Measurements from ENCODE around the gene FOLR2.
"Not testable (repeated sequence)": the region's sequence is repeated elsewhere in the genome, so short reads cannot be mapped to it uniquely, and the experiment has no call there.

Gene FOLR2

DNA sequence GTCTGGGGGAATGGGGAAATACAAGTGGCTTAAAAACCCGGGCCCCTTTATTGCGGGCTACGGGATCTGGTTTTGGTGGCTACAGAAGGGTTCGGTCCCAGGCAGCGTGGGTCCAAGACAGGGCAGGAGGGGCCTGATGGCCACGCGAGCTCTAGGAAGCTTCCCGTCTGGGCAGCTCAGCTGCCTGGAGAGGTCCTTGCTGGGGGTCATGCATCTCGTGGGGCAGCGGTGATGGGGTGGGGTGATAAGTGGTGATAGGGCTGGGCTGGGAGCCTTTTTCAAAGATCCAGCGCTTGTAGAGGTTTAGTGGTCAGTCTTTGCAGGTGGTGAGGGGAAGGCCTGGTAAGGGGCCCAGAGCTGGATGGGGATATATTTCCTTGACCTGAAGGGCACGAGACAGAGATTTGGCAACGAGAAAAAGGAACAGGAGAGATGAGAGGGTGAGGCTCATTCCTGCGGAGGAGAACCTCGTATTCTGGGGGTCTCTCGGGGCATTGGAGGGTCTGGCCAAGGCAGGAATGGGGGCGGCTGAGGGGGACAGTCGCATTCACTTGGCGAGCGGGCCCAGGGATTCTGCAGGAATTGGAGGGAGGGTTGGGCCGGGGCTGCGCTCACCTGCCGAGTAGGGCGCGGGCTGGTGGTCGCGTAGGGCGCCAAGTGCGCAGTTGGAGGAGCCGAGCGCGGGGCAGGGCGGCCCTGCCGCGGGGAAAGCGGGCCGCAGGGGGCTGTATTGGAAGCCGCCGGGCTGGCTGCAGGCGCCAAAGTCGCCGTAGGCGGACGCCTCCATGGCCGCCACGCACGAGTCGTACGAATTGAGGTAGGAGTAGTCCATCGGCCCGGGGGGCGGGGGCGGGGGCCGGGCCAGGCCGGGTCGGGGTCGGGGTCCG is 26.8 kb downstream of the FOLR2 start:
- DNase-seq, result no peak

DNA sequence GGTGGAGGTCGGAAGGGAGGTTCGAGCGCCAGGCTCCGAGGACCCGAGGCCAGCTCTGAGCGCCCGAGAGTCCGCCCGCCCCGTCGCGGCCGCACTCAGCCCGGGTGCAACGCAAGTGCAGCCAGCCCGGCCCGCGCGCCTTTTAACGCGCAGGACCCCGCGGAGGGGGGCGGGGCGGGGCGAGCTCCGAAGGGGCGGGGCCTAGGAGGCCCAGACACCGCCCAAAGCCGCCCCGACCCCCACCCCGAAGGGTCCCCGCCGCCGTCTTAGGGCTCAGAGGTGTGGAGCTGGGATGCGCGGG is 27.4 kb downstream of the FOLR2 start, which contains the start of gene PHOX2A:
TSS of gene PHOX2A (minus strand) at position 117 of the 301 bp plus-strand sequence. CDS start 172 bp downstream, outside the sequence.
- DNase-seq, result no peak

DNA sequence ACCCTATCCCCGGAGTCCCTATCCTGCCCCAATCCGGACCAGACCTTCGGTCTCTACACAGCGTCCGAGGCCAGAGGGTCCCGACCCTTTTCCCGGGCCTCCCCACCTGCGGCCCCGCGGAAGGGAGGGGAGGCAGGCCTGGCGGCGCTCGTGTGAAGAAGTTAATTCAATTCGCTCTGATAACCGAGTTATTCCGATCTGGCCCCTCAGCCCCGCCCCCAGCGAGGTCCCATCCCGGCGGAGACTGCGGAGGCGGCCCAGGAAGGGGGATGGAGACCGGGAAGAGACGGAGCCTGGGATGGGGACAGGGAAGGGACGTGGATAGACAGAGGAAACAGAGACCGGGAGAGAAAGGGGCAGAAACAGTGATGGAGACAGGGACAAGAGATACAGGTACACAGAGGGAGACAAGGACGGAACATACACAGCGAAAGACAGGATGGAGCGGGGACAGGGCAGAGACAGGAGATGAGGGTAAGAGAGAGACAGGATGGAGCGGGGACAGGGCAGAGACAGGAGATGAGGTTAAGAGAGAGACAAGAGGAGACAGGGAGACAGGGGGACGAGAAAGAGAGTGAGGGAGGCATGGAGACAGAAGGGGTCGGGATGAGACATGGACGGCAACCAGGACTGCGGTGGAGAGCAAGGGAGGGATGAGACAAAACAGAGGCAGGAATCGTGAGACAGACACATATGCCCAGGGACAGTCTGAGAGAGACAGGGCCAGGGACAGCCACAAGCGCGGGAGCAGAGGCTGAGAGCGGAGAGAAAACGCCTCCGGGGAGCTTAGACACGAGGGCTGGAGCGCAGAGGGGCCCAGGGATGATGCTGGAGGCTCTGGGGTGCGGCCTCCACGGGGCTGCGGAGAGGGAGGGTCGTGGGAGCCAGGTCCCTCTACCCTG is 28.0 kb downstream of the FOLR2 start:
- no peak for DNase-seq

DNA sequence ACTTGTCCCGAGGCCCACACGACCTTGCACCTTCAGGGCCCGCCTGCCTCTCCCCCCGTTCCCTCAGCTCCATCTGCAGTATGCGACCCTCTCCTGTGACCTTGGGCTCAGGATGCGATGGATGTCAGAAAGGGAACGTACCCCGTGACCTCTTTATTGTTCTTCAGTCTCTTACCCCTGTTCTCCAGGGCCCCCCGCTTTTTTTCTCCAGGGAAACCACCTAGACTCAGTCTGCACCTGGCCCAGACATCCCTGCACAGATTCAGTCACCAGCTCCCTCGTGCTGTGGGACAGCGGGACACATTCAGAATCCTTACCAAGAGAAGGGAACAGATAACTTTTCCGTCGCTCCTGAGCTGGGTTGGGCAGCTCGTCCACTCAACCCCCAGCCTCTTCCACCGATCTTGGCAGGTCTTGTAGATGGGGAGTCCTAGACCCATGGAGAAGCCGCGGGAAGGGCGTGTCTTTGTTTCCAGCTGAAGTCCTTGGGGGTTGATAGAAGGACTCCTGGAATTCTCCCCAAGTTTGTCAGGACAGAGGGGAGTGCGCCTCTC is 28.7 kb downstream of the FOLR2 start:
- DNase-seq, result no peak

DNA sequence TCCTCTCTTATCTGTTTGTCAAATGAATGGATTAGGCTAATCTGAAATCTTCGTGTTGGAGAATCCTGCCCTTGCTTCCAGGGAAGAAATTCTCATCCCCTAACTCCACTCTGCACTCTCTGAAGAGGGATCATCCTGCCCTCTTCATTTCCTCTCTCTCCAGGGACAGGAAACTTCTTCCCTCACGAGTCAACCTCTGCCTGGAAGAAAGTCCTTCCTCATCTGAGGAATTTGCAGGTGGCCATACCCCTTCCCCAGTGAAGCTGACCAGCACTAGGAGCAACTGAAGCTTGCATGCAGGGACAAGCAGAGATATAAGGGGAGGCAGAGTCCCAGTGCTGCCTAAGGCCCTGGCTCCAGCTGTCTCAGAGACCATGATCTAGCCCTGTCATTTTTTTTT is 31.0 kb downstream of the FOLR2 start:
- no peak for DNase-seq

DNA sequence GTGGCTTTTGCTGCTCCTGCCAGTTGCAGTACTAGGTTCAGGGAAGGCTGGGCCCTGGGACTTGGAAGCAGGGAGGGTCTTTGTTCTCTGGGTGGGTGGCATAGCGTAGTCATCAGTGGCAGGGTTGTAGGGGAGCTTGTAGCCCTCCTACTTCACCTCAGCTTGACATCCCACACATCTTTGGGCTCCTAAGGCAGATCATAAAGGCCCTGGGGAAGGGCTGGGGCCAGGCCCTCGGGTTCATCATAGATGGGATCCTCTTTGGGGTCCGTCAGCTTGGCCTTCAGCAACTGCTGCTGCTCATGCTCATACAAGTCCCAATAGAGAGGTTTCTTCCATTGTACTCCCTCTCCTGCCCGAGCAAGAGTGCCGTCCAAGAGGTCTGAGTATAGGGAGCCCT is 33.4 kb downstream of the FOLR2 start:
- no peak for DNase-seq

DNA sequence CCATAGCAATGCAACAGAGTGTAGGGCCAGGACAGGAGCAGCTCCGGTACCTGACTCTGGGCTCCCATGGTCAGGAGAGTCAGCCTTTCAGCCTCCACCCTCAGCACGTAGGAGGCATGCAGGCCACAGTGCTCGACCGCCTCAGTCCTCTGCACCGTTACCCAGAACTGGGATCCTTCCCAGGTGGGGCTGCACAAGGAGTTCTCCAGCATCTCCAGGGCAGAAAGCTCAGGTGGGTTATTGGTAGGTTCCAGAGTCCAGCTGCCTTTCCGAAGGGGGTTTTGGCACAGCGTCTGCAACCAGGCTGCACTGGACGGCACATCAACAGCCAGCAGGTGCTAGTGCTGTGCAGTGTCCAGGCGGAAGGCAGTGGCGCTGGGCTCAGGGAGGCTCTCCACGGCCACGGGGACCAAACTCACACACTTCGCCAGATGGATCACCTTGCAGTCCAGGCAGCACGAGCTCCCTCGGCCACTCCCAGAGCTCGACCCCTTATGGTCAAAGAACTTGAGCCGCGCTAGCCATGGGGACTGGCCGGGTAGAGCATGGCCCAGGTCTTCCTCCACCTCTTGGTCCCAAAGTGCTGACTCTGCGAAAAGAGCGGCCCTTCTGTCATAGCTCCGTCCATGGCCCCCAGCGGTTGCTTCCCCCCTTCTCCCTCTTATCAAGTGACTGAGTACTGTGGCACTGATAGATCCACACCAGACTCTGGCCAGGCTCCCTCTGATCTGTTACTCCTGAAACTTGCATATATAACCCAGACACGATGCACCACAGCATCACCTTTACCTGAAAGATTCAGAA is 34.3 kb downstream of the FOLR2 start:
- DNase-seq, result no peak

DNA sequence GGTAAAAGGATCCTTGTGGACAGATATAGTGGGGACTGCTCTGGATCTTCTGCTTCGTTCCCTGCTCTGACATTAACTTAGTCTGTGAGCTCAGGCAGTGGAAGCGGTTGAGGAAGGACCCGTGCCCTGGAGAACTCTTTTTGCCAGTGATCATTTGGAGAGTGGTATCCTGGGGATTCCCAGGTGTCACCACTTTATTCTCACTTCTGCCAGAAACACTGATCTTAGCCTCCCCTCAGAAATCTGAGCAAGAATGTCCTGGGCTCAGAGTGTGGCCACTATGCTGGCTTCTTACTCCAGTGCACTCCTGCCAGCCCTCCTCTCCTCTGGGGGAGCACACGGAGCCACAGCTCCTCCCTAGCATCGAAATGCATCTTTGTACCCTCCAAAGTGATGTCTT is 35.0 kb downstream of the FOLR2 start:
- DNase-seq, result no peak

DNA sequence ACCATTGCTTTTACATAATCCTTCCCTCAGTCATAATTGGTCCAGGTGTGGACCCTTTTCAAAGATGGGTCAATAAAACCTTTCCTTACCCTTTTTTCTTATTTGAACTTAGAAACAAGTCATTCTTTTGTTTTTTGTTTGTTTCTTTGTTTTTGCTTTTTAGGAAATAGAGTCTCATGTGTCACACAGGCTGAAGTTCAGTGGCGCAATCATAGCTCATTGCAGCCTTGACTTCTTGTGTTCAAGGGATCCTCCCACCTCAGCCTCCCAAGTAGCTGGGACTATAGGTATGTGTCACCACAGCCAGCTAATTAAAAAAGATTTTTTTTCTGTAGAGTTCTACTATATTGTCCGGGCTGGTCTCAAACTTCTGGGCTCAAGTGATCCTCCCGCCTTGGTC is 36.8 kb downstream of the FOLR2 start:
- no peak for DNase-seq

DNA sequence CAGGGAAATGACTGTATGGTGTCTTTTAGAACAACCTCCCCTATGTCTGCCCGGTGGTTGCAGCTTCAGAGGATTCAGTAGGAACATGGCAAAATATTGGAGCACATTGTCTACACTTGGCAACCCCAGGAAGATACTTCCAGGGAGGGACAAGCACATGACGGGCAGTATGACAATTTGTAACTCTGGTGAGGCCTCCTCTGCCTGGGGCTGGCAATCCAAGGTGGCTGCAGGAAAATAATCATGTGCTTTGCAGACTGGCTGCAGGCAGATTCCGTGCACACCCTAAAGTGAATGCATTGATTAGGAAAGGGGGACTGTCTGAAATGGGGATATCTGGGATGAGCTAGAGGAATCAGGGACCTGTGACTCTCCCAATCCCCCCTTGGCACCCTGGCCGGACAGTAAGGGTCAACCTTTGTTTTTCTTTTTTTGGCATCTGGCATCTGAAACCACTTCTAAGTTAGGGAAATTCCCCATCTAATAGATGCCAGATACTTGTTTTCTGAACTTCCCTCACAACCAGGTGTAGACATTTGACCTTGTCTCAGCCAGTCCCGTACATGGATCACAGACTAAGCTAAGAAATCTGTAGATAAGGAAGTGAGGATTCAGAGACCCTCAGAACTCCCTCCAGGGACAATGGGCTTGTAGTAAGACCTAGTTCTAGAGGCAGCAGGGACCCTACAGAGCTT is 37.9 kb downstream of the FOLR2 start:
- no peak for DNase-seq

DNA sequence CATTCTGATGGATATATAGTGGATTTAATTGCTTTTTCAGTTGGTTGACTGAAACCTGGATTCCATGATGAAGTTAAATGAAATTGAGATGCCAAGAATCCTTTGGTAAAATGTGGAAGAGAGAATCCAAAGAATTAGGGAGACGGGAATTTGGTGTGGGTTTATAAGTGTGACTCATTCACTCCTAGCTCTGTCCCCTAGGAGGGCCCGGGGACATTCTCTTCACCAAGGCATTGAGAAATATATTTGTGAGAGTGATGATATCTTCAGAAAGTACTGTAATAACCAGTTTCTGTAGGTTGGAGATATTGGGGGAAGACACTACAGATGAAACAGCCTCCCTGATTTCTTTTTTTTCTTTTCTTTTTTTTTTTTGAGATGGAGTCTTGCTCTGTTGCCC is 41.0 kb downstream of the FOLR2 start:
- no peak for DNase-seq

DNA sequence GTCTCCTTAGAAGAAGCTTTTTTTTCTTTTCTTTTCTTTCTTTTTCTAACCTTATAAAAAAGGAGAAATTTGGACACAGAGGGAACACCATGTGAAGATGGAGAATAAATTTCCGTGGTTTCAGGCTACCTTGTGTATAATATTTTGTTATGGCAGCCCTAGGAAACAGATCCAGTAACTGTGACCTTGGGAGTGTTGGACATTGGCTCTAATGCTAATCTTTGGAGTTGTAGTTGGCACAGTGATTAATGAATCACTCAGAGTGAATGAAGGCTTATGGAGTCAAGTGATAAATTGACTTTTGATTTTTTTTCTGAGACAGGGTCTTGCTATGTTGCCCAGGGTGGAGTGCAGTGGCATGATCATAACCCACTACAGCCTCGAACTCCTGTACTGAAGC is 42.9 kb downstream of the FOLR2 start:
- DNase-seq, result no peak

DNA sequence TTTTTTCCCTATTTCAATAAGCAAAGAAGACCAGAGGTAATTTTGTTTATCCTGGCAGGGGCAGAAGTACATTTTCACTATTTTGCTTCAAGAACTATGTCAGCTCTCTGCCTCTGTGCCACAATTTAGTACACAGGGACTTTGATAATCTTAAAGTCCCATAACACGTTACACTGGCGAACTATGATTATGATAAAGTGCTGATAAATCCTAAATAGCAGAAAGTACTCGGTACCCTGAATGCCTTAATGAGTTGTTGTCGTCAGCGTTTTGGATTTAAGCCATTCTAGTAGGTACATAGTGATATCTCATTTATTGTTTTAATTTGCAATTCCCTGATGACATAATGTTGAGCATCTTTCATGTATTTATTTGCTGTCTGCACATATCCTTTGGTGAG is 44.0 kb downstream of the FOLR2 start:
- no peak for DNase-seq

DNA sequence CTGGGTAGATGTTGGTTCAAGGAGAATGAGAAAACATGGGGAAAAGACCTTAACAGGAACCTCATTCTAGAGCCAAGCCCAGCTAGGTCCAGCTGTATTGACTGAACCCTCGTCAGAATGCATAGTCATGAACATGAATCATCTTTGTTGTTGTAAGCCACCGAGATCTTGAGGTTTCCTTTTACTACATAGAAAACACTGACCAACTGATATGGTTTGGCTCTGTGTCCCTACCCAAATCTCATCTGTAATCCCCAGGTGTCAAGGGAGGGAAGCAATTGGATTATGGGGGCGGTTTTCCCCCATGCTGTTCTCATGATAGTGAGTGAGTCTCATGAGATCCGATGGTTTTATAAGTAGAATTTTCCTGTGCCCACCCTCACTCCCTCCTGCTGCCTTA is 46.8 kb downstream of the FOLR2 start:
- no peak for DNase-seq

DNA sequence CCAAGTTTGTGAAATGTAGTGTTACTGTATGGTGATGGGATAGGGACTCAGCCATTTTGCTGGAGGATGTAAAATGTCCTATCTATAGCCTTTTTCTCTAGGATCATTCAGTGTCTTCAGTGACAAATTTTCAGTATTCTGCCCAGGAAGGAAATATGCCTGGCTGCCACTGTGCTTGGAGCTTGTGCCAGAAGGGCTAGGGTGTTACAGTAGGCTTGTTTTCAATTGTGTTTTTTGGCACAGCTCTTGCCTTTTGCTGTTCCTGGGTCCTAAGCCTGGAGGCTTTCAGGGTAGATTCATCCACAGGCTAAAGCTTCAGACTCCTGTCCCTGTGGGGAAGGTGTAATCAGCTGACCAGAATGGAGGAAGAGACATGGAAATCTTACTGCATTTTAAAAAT is 49.4 kb downstream of the FOLR2 start:
- no peak for DNase-seq

DNA sequence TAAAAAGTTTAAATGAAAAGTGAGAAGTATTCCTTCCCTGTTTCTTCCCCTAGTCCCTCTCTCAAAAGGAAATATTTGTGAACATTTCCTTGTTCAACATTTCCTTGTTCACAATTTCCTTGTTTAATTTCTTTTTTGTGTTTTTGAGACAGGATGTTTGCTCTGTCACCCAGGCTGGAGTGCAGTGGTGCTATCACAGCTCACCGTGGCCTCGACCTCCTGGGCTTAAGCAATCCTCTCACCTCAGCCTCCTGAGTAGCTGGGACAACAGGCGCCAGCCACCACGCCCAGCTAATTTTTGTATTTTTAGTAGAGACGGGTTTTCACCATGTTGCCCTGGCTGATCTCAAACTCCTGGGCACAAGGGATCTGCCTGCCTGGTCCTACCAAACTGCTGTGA is 50.4 kb downstream of the FOLR2 start:
- DNase-seq, result not testable (repeated sequence)

DNA sequence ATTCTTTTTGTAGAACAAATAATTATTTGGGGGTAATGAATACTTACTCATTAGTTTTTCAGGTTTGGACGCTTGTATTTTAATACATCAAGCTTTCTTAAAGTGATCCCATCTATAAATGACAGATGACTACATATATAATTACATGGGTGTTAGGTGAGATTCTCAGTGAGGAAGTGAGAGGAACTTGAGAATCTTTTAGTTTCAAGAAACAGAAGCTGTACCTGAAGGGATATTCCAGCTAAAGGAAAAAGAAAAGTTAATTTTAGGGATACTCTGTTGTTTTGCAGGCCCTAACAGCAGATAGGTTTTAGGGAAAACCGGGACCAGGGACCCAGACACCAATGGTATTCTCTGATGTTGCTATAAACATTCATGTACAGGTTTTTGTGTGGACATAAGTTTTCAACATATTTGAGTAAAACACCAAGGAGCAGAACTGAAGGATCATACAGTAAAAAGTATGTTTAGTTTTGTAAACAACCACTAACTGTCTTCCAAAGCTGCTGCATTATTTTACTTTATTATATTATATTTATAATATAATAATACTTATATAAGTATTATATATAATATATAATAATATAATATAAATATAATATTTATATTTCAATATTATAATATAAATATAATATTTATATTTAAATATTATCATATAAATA is 51.5 kb downstream of the FOLR2 start:
- no peak for DNase-seq

Measured in activated CD4-positive, CD25-positive, alpha-beta regulatory T cell treated with anti-CD3 and anti-CD28 coated beads, Interleukin-2, amount 50 U/mL, for 72 hours (primary cell).